Right atrium auricular region (tissue), 2 donors: ENCODE data around the gene NARF. TPM values are rescaled to one million over a fixed set of nuclear protein-coding genes. Genes with fewer than 3 reads are reported as not detected.
"Not testable (repeated sequence)": the region's sequence is repeated elsewhere in the genome, so short reads cannot be mapped to it uniquely, and the experiment has no call there.

Experiments used
- DNase-seq: peaks from one replicate; pipeline ENCODE4 v3.0.0-alpha.2; 2019; ENCODE audit warnings: low spot score
- H3K27ac ChIP-seq, 2 donors: fragments of 200-600 bp; sonication (generic); 1 replicate in 1 of 2; 2 replicates in 1 of 2; pipeline ENCODE4 v1.5.1; 2016 to 2019
- H3K27me3 ChIP-seq, 2 donors: fragments of 200-600 bp; sonication (generic); one replicate each; pipeline versions ENCODE4 v1.5.1 to v1.6.0; 2017 to 2019
- H3K36me3 ChIP-seq: fragments of 200-600 bp; sonication (generic); one replicate; pipeline ENCODE4 v1.5.1; 2016
- H3K4me1 ChIP-seq, 2 donors: fragments of 200-600 bp; sonication (generic); one replicate each; pipeline versions ENCODE4 v1.5.1 to v1.6.0; 2017 to 2019
- H3K4me3 ChIP-seq, 2 donors: fragments of 200-600 bp; sonication (generic); 1 replicate in 1 of 2; 2 replicates in 1 of 2; pipeline ENCODE4 v1.5.1; 2017 to 2019; ENCODE audit warnings: mild to moderate bottlenecking in 1 of 2, moderate library complexity in 1 of 2
- H3K9me3 ChIP-seq, 2 donors: fragments of 200-600 bp; sonication (generic); one replicate each; pipeline ENCODE4 v1.5.1; 2019
- CTCF ChIP-seq, 2 donors: fragments of 200-600 bp; sonication (generic); IDR thresholded peaks; one replicate each; pipeline ENCODE4 v1.5.1; 2019; ENCODE audit warnings: antibody characterized with exemption in 2 of 2
- total RNA-seq, 2 donors: library from RNA; depleted of rRNA; stranded (reverse); fragments of >200 nt; gene quantifications; one replicate each; pipeline ENCODE4 v1.1.0, GENCODE V29; 2016

Gene NARF
- total RNA-seq, 2 donors from 2014 or later = 51.4 to 54.8 TPM

DNA sequence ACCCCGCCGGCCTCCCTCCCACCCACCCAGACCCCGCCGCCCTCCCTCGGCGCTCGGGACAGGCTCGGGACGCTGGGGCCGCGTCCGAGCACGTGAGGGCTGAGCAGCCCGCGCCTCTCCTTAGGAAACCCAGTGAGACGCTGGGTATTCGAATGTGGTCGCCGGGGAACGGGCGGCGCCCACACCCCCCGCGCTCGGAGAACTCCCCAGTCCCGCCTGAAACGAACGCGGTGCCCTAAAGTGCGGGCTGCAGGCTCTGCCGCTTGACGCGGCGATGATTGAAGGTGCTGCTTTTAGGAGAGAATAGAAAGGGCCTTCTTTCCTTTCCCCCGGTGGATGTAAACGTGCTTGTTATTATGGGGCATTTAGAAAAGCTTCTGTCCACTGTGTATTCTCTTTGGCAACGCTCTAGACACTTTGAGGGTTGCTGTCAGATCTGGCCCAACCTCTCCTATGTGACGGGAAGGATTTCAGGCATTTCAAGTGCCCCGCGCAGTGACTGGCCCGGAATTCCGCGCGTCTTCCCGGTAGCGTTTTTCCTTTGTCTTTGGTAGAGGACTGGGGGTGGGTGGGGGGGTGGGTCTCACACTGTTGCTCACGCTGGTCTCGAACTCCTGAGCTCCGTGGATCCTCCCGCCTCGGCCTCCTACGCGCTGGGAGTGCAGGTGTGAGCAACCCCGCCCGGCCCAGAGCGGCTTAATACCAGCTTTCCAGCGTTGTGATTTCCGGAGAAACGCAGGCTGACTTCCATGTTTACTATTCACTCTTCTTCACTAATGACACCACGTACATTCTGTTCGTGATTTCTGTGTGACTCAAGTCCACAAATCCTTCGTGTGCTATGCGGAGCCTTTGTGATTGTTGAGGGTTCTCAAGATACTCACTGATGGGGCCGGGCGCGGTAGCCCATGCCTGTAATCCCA lies 39.2 kb downstream of the NARF start:
- H3K4me1 ChIP-seq = peaks cover 0 to 22% of the 10 kb centered on the region in 2 donors
- no peak for TF ChIP-seq CTCF (IDR thresholded peaks at IDR 0.05)

GRCh38 chr17:82502207-82502606 lies 43.7 kb downstream of the NARF start:
- Histone ChIP-seq H3K27me3 (no peaks in the 10 kb centered on the region), H3K4me1 (peaks cover 0 to 8% of the 10 kb centered on the region in 2 donors), H3K9me3 (no peaks in the 10 kb centered on the region), H3K36me3 (no peaks in the 10 kb centered on the region), H3K27ac (no peak overlapping the region), H3K4me3 (no peak overlapping the region)
- TF ChIP-seq CTCF (IDR thresholded peaks at IDR 0.05) = no peak
- DNase-seq = no peak

More for the DNA sequence above, 39.2 kb downstream of the NARF start:
- Histone ChIP-seq H3K9me3 (no peaks in the 10 kb centered on the region), H3K4me3 (peak overlapping the region; percentile 59 to 74), H3K36me3 (no peaks in the 10 kb centered on the region), H3K27ac (peak overlapping the region; percentile 93 to 95), H3K27me3 (no peaks in the 10 kb centered on the region)
- no peak for DNase-seq

DNA sequence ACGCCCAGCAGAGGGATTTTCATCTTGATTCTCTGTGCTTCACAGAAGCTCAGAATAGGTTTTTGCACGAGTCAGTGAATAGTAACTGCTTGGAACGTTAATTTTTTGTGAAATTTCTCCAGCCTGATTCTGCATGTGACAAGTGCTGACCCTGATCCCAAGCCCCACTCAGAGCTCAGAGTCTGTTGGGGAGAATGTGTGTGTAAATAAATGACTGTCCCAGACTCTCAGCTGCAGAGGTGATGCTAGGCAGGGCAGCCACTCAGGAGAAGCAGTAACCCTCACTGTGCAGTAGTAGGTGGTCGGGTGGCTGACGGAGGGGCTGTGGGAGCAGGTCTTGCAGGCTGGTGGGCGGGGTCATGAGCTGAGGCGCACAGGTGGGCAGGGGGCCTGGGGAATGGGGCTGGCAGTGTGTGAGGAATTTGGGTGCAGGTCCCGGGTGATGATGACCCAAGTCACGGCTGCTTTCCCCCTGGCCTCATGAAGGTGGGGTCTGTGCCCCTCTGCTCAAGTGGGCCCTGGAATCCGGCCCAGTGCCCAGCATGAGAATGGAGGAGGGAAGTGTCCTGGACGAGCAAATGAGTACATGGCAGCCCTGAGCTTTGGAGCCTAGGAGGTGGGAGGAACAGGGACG lies 44.7 kb downstream of the NARF start:
- Histone ChIP-seq H3K27me3 (no peaks in the 10 kb centered on the region), H3K9me3 (no peaks in the 10 kb centered on the region), H3K4me1 (peaks cover 0 to 1% of the 10 kb centered on the region in 2 donors), H3K36me3 (no peaks in the 10 kb centered on the region), H3K4me3 (no peak overlapping the region), H3K27ac (no peak overlapping the region)
- DNase-seq = no peak
- TF ChIP-seq CTCF (IDR thresholded peaks at IDR 0.05) = no peak

DNA sequence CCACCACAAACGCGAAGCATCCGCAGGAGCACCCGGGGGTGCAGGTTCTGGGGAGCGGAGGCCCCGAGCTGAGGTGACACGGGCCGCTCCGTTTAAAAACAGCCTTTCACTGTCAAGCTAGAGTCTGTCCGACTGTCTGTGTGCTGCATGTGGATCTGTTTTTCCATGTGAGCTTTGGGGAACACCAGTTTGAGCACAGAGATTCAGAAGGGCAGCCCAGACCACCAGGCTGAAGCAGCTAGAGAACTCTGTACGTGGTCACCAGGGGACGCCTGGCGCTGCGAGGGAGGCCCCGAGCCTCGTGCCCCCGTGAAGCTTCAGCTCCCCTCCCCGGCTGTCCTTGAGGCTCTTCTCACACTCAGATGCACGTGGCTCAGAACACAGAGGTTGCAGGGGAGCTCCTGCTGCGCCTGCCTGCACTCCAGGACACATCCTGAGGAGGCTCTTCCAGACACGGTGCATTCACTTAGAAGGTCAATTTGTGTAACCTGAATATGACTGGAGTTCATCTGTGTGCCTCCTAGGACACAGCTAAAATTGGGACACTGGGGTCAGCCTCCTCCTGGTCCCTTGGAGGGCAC lies 45.3 kb downstream of the NARF start:
- DNase-seq = no peak
- no peak for TF ChIP-seq CTCF (IDR thresholded peaks at IDR 0.05)
- Histone ChIP-seq H3K4me1 (no peaks in the 10 kb centered on the region), H3K27ac (no peak overlapping the region), H3K27me3 (no peaks in the 10 kb centered on the region), H3K9me3 (no peaks in the 10 kb centered on the region), H3K4me3 (no peak overlapping the region), H3K36me3 (no peaks in the 10 kb centered on the region)

DNA sequence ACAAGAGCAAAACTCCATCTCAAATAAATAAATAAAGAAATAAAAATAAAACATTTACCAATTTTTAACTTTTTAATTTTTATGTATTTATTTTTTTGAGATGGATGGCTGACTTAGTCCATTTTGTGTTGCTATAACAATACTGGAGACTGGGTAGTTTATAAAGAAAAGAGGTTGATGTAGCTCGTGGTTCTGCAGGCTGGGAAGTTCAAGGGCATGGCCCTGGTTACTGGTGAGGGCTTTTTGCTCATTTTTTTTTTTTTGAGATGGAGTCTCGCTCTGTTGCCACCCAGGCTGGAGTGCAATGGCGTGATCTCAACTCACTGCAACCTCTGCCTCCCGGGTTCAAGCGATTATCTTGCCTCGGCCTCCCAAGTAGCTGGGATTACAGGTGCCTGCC lies 46.8 kb downstream of the NARF start:
- Histone ChIP-seq H3K27me3 (no peaks in the 10 kb centered on the region), H3K4me1 (no peaks in the 10 kb centered on the region), H3K4me3 (no peak overlapping the region), H3K9me3 (no peaks in the 10 kb centered on the region), H3K27ac (no peak overlapping the region), H3K36me3 (no peaks in the 10 kb centered on the region)
- no peak for TF ChIP-seq CTCF (IDR thresholded peaks at IDR 0.05)
- no peak for DNase-seq

DNA sequence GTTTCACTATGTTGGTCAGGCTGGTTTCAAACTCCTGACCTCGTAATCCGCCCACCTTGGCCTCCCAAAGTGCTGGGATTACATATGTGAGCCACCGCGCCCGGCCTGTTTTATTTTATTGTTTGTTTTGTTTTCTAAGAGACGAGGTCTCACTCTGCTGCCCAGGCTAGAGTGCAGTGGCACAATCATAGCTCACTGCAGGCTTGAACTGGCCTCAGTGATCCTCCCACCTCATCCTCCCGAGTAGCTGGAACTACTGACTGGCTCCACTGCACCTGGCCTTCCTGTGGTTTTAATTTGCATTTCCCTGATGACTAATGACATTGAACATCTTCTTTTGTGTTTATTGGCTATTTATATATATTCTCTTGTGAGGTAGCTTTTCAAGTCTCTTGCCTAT lies 47.9 kb downstream of the NARF start:
- not testable (repeated sequence) for H3K27ac ChIP-seq, H3K4me1 ChIP-seq, H3K36me3 ChIP-seq, H3K9me3 ChIP-seq, H3K27me3 ChIP-seq, H3K4me3 ChIP-seq, DNase-seq
